ENCODE measurements around the gene BARHL2.

Gene BARHL2

GRCh38 chr1:90671741-90672140 lies 45.4 kb downstream of the BARHL2 start:
- no peak overlapping the region for H3K9ac ChIP-seq (ENCODE audit: low read length)
- DNase-seq = no peak
- H3K27me3 ChIP-seq (replicated peaks; ENCODE audit: insufficient read depth, low read length) = no peaks in the 10 kb centered on the region
- no peaks in the 10 kb centered on the region for H3K79me2 ChIP-seq (ENCODE audit: low read length)
- H2AFZ ChIP-seq (ENCODE audit: low read length) = no peak overlapping the region
- no peaks in the 10 kb centered on the region for H3K4me1 ChIP-seq (ENCODE audit: low read length)
- H3K4me2 ChIP-seq (ENCODE audit: low read depth, low read length) = no peak overlapping the region
- no peak for TF ChIP-seq CTCF (IDR thresholded peaks at IDR 0.05; ENCODE audit: low read length)
- no peak for TF ChIP-seq EZH2 (optimal IDR thresholded peaks at IDR 0.05; ENCODE audit: low read depth, low read length)
- TF ChIP-seq EZH2phosphoT487 (IDR thresholded peaks at IDR 0.05; ENCODE audit: low read length) = no peak
- no peaks in the 10 kb centered on the region for H3K9me3 ChIP-seq (replicated peaks; ENCODE audit: insufficient read depth, low read length)
- H4K20me1 ChIP-seq (ENCODE audit: insufficient read depth, low read length) = no peaks in the 10 kb centered on the region
- no peak overlapping the region for H3K27ac ChIP-seq (ENCODE audit: low read length)
- no peaks in the 10 kb centered on the region for H3K9me2 ChIP-seq (replicated peaks; ENCODE audit: insufficient read depth, low read length)
- no peak overlapping the region for H3K4me3 ChIP-seq (ENCODE audit: low read length)
- H3F3A ChIP-seq (ENCODE audit: insufficient read depth, low read length) = no peaks in the 10 kb centered on the region
- H3K36me3 ChIP-seq (replicated peaks; ENCODE audit: insufficient read depth, low read length) = no peaks in the 10 kb centered on the region

DNA sequence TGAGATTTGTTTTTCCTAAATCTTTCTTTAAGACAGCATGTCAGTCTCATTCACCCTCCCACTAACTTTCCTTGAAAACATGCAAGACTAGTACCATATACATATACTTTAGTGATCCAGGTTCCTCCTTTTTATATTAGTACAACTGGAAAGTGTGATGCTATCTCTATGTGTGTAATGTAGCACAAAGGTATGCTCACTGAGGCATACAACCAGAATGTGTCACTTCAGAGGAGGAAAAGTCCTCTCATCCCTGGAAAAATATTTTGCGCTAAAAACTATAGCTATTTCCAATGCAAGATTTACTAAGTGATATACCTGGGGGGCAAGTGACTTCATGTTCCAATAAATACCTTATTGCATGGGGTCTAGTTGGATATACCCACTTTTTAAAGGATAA lies 45.9 kb downstream of the BARHL2 start:
- no peaks in the 10 kb centered on the region for H3K9me3 ChIP-seq (replicated peaks; ENCODE audit: insufficient read depth, low read length)
- no peaks in the 10 kb centered on the region for H4K20me1 ChIP-seq (ENCODE audit: insufficient read depth, low read length)
- H3K9me2 ChIP-seq (replicated peaks; ENCODE audit: insufficient read depth, low read length) = no peaks in the 10 kb centered on the region
- no peaks in the 10 kb centered on the region for H3K79me2 ChIP-seq (ENCODE audit: low read length)
- H3K4me1 ChIP-seq (ENCODE audit: low read length) = no peaks in the 10 kb centered on the region
- no peak for TF ChIP-seq EZH2 (optimal IDR thresholded peaks at IDR 0.05; ENCODE audit: low read depth, low read length)
- no peak for TF ChIP-seq EZH2phosphoT487 (IDR thresholded peaks at IDR 0.05; ENCODE audit: low read length)
- TF ChIP-seq CTCF (IDR thresholded peaks at IDR 0.05; ENCODE audit: low read length) = no peak
- H2AFZ ChIP-seq (ENCODE audit: low read length) = no peak overlapping the region
- no peak overlapping the region for H3K4me2 ChIP-seq (ENCODE audit: low read depth, low read length)
- H3K36me3 ChIP-seq (replicated peaks; ENCODE audit: insufficient read depth, low read length) = no peaks in the 10 kb centered on the region
- H3K4me3 ChIP-seq (ENCODE audit: low read length) = no peak overlapping the region
- no peaks in the 10 kb centered on the region for H3K27me3 ChIP-seq (replicated peaks; ENCODE audit: insufficient read depth, low read length)
- H3K27ac ChIP-seq (ENCODE audit: low read length) = no peak overlapping the region
- no peak overlapping the region for H3K9ac ChIP-seq (ENCODE audit: low read length)
- DNase-seq = no peak
- H3F3A ChIP-seq (ENCODE audit: insufficient read depth, low read length) = no peaks in the 10 kb centered on the region
